Prostate gland (tissue), 2 donors: ENCODE results near the gene TMEM141.

Experiments used
- POLR2A ChIP-seq: fragments of 450-650 bp; IDR thresholded peaks from one replicate; pipeline ENCODE4 v1.6.1; 2016; ENCODE audit warnings: antibody characterized with exemption, mild to moderate bottlenecking
- POLR2AphosphoS5 ChIP-seq: sonication (generic); formaldehyde crosslinking; IDR thresholded peaks from one replicate; pipeline ENCODE4 v1.6.1; 2017; ENCODE audit warnings: antibody characterized with exemption
- TF ChIP-seq, protein P1 (sequence below), 4 experiments: fragments of 200-600 bp in 2 of 4; fragments of 450-650 bp in 2 of 4; sonication (generic) in 2 of 4; IDR thresholded peaks; 1 replicate in 3 of 4; 2 replicates in 1 of 4; pipeline ENCODE4 v1.5.1; 2016 to 2019; ENCODE audit warnings: antibody characterized with exemption in 4 of 4, mild to moderate bottlenecking in 2 of 4, moderate library complexity in 2 of 4

DNA sequence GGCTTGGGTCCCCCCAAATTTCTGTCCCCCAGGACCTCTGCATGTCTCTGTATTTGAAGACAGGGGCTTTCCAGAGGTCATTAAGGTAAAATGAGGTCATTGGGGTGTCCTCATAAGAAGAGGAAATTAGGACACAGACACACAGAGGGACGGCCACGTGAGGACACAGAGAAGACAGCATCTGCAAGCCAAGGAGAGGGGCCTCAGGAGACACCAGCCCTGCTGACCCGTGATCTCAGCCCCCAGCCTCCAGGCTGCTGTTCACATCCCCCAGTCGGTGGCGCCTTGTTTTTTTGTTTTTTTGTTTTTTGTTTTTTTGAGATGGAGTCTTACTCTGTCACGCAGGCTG lies 3.8 kb downstream of the TMEM141 start:
- TF ChIP-seq, protein P1, sequence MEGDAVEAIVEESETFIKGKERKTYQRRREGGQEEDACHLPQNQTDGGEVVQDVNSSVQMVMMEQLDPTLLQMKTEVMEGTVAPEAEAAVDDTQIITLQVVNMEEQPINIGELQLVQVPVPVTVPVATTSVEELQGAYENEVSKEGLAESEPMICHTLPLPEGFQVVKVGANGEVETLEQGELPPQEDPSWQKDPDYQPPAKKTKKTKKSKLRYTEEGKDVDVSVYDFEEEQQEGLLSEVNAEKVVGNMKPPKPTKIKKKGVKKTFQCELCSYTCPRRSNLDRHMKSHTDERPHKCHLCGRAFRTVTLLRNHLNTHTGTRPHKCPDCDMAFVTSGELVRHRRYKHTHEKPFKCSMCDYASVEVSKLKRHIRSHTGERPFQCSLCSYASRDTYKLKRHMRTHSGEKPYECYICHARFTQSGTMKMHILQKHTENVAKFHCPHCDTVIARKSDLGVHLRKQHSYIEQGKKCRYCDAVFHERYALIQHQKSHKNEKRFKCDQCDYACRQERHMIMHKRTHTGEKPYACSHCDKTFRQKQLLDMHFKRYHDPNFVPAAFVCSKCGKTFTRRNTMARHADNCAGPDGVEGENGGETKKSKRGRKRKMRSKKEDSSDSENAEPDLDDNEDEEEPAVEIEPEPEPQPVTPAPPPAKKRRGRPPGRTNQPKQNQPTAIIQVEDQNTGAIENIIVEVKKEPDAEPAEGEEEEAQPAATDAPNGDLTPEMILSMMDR (IDR thresholded peaks at IDR 0.05), result no peak
- no peak for TF ChIP-seq POLR2A
- no peak for TF ChIP-seq POLR2AphosphoS5
